HG03469 (cell line): ENCODE results near the gene ASCC3.

Experiments
- ATAC-seq: cut with Tn5 transposase; IDR thresholded peaks from one replicate; pipeline ENCODE4 v1.9.1; 2021; ENCODE audit warnings: mild to moderate bottlenecking, moderate library complexity, moderate number of reproducible peaks; ENCODE audit not compliant: unreplicated experiment

Gene ASCC3

DNA sequence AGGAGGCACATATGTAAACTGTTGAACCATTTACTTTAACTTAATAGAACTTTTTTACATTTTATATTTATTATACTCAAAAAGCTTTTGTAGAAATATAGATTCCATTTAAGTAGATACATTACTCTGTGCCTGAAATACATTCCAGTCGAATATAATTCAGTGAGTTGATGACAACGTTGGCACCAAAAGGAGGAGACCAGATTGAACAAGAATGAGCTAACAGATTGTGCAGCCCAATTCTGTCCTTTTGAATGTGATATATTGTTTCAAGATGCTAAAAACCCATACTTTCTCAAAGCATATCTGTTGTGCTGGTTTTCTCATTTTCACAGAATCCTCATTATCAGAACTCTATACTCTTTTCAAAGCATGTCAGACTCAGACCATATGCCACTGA lies 269.0 kb downstream of the ASCC3 start:
- no peak for ATAC-seq

DNA sequence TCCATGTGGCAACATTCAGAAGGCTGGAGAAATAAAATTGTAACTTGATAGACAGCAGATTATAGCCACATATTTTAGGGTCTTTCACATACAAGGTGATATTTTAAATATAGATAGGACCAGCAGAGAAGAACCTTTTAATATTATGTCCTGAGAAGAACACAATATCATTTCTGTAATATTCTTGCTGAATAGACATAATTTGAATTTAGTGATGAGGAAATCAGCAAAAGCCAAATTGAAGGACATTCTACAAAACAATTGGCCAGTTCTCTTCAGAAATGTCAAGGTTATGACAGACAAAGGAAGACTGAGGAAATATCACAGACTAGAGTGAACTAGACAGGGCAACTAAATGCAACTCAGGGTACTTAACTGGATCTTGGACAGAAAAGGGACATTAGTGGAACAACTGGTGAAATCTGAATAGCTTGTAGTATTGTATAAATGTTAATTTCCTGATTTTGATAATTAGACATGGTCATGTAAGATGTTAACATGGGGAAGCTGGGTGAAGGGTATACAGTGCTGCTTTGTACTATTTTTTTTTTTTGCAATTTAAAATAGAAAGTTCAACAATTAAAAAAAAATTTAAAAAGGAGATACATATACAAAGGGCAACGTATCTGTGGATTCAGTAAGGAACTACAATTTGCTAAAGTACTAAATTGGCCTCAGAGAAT lies 281.9 kb downstream of the ASCC3 start:
- ATAC-seq: no peak

GRCh38 chr6:100595456-100595855 lies 285.7 kb downstream of the ASCC3 start:
- ATAC-seq: no peak

- ATAC-seq: no peak
These were observed 287.6 kb downstream of the ASCC3 start for GRCh38 chr6:100593522-100593921.

DNA sequence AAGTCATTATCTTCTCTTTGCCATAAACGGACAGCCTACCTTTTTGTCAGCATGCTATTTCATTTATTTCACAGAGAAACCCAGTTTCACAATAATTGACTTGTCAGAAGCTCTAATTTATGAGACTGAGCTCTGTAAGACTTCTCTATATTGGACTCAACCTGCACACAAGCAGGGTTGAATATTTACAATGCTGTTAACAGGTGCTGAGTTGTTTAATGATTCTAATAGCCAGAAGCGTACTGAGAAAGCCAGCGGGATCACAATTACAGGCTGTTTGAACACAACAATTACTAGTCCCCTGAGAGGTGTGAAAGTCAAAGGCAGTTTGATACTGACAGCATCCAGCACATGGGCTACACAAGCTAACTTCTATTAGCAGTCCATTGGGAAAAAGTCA lies 288.2 kb downstream of the ASCC3 start:
- no peak for ATAC-seq

DNA sequence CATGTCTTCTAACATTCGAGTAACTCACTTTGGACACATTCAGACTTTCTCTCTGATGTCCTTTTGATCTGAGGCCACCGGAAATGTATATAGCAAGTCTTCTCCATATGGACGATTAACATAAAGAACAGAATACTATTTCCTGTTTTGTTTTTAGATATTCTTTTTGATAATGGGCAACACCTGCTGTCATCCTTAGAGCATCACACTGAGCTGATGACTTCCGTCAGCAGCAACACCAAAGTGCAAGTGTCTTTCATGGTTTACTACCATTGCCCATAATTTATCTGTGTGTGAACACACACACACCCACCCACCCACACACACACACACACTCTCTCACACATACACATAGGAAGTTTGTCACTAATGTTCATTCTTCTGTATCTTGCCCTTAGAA lies 303.7 kb downstream of the ASCC3 start:
- ATAC-seq: no peak

DNA sequence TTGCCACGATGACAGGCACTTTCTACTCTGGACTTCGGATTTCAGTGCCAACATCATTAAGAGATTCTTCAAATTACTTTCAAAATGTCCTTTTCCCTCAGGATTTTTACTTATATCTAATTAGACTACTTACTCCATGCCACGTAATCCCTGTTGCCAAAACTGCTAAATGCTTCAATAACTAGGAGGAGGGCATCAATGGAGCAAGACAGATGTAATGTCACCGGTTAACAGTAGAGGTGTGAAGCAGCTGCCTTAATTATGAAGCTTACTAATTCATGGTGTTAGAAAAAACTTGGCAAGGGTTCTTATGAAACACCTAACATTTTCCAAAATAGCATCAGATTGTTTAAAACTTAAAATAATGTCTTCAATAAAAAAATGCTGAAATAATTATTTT lies 305.2 kb downstream of the ASCC3 start:
- ATAC-seq: no peak

GRCh38 chr6:100574836-100575235 lies 306.3 kb downstream of the ASCC3 start:
- ATAC-seq: no peak

GRCh38 chr6:100573166-100573565 lies 308.0 kb downstream of the ASCC3 start:
- ATAC-seq: no peak

GRCh38 chr6:100568255-100568654 lies 312.9 kb downstream of the ASCC3 start:
- ATAC-seq: no peak

- no peak for ATAC-seq
These were observed 314.6 kb downstream of the ASCC3 start for GRCh38 chr6:100566563-100566962.

DNA sequence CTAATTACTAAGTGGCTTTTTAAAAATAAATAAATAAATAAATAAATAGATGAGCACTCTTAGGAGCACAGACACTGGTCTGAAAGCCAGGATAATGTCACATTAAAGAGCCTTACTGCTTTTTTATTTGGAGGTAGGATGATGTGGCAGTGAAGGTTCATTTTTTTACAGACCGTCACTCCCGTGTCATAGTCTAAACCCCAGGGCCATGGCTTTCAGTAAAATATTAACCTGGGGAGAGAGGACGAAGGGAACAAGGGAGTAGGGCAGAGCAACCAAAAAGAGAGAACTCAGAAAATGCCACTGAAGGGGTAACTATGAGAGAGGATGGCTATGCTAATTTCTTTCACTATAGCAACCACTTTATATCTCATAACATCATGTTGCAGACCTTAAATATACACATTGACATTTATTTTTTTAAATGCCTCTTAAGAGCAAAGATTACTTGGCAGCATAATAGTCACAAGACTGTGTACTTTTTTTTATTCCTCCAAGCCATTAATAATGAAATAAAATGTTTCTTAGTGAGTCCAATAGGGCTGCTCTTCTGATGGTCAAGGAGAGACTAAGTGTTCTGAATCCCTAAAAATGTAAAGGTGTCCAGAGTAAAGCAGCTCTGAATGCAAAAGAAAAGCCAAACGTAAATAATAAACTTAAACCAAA lies 315.6 kb downstream of the ASCC3 start:
- ATAC-seq: no peak

- ATAC-seq: no peak
These were observed 321.3 kb downstream of the ASCC3 start for GRCh38 chr6:100559859-100560258.

DNA sequence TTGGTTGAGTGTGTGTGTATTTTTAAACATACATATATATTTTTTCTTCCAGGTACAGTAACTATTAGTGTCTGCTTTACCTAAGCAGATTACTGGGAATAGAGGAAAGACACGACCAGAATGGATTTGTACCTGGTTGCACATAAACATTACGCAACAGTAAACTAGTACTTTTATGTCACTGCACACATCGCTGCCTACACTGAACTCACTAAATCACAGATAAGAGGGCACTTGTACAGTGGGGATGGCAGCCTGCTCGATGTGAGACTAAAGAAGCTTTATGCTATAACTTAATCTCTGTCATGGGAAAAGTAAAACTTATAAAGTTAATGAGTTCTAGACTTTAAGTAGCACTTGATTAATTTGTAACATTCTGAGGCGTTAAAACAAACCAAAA lies 326.9 kb downstream of the ASCC3 start:
- ATAC-seq: no peak

DNA sequence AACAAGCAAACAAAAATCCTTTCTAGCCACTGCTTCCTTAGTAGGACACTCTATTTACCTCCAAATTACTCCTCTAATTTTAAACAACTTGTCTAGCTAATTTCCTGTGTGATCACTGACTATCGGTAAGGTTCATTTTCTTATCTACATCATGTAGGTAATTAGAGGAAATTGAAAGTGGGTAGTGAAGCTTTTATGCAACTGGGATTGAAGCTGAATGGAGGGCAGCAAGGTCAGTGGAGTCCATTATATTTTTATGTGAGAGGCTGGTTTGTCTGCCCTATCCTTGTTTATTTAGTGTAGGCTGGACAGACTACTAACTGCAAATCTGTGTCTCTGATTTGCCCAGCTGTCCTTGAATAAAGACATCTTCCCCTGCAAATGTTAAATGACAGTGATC lies 327.9 kb downstream of the ASCC3 start:
- no peak for ATAC-seq

- ATAC-seq: no peak
These were observed 331.5 kb downstream of the ASCC3 start for GRCh38 chr6:100549406-100550167.

GRCh38 chr6:100538086-100538485 lies 343.0 kb downstream of the ASCC3 start:
- ATAC-seq: no peak

DNA sequence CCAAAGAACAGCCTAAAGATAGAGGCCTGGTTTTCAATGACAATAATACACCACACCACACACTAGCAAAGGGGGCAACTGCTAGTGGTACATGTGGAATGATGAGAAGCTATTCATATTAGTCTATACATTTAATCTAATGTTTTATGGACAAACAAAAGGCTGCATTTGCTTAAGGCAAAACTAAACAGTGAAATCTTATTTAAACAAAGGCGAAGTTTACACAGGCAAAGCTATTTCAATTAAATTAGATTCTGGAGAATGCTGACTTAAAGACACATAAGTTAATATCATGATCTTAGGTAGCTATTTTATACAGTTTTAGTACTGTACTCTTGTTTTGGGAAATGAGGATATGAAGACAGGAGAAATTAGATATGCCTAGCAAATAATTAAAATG lies 362.5 kb downstream of the ASCC3 start:
- no peak for ATAC-seq

- no peak for ATAC-seq
These were observed 363.5 kb downstream of the ASCC3 start for GRCh38 chr6:100517633-100518032.

DNA sequence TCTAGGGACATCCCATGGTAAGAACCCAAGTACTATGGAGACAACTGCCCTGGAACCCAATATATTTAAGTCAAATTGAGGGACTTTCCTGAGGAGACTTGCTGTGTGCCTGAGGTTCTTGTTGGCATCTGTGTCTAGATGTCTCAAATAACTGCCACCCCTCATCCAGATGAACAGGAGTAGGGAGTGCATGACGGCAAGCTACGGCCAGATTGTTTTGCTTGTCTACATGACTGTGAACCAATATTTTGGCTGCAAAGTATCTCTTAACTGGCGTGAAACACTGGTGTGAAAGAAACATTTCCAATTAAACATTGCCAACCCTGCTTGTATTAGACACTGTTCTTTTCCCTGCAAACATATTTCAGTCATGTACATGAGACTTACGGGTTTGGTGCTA lies 364.0 kb downstream of the ASCC3 start:
- no peak for ATAC-seq

DNA sequence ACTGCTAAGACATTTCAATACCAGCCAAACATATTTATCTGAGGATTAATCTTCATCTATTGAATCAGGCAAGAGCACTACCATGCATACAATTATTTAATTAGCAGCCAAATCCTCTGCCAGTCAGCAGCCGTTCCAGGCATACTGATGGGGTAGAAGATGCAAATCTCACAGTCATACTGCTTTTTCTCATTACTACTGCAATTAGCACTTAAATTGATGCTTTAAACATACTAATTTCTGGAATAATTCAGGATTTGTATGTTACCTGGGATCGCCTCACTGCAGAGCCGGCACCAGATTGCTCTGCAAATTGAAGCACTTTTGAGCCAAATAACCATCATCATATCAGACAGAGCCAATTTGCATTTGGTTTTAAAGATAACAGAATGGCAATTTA lies 366.5 kb downstream of the ASCC3 start:
- ATAC-seq: no peak
